Common myeloid progenitor, CD34-positive (primary cell): ENCODE measurements around the gene LRCH2.
"Not testable (repeated sequence)": the region's sequence is repeated elsewhere in the genome, so short reads cannot be mapped to it uniquely, and the experiment has no call there.

Experiments used
- CTCF ChIA-PET: fragments of 350-600 bp; sonication (Branson Sonifier 250); formaldehyde crosslinking; loops from one replicate; lab custom pipeline; 2021; ENCODE audit warnings: antibody characterized with exemption; lab: Charles Lee
- POLR2A ChIA-PET: fragments of 350-600 bp; sonication (Branson Sonifier 250); formaldehyde crosslinking; loops from one replicate; lab custom pipeline; 2021; ENCODE audit warnings: antibody characterized with exemption; lab: Charles Lee
- DNase-seq, 3 donors: peaks; one replicate each; pipeline versions ENCODE4 v3.0.0 to v3.0.0-alpha.2; 2013
- H3K27ac ChIP-seq, 2 experiments: 1 replicate in 1 of 2; 2 replicates in 1 of 2; pipeline ENCODE4 v1.7.0; 2013; ENCODE audit warnings: inconsistent platforms in 2 of 2, low read length in 2 of 2, mild to moderate bottlenecking in 2 of 2, low read depth in 1 of 2, moderate library complexity in 1 of 2; ENCODE audit not compliant: severe bottlenecking in 2 of 2, insufficient read depth in 1 of 2, poor library complexity in 1 of 2
- H3K27me3 ChIP-seq, 5 experiments: replicated peaks in 2 of 5; 1 replicate in 3 of 5; 2 replicates in 2 of 5; pipeline versions ENCODE4 v1.6.1 to v1.7.0; 2013; ENCODE audit warnings: low read length in 4 of 5, mild to moderate bottlenecking in 2 of 5, moderate library complexity in 2 of 5, inconsistent platforms in 1 of 5; ENCODE audit not compliant: insufficient read depth in 5 of 5, control insufficient read depth in 4 of 5
- H3K36me3 ChIP-seq, 4 experiments: 1 replicate in 2 of 4; 2 replicates in 2 of 4; pipeline versions ENCODE4 v1.6.1 to v1.7.0; 2013; ENCODE audit warnings: low read length in 3 of 4, control low read depth in 1 of 4, mild to moderate bottlenecking in 1 of 4; ENCODE audit not compliant: control insufficient read depth in 4 of 4, insufficient read depth in 4 of 4
- H3K4me1 ChIP-seq, 4 experiments: 1 replicate in 3 of 4; 2 replicates in 1 of 4; pipeline versions ENCODE4 v1.6.1 to v1.7.1; 2013; ENCODE audit warnings: low read length in 3 of 4, mild to moderate bottlenecking in 3 of 4, control low read depth in 1 of 4, inconsistent platforms in 1 of 4, moderate library complexity in 1 of 4; ENCODE audit not compliant: control insufficient read depth in 4 of 4, insufficient read depth in 4 of 4; ENCODE audit errors: control extremely low read depth in 1 of 4
- H3K4me3 ChIP-seq, 7 experiments: 1 replicate in 4 of 7; 2 replicates in 3 of 7; pipeline versions ENCODE4 v1.5.1 to v1.7.0; 2013; ENCODE audit warnings: mild to moderate bottlenecking in 7 of 7, low read length in 6 of 7, moderate library complexity in 6 of 7, inconsistent platforms in 2 of 7, low read depth in 2 of 7, control low read depth in 1 of 7; ENCODE audit not compliant: insufficient read depth in 4 of 7, control insufficient read depth in 1 of 7; ENCODE audit errors: extremely low read depth in 1 of 7
- H3K9me3 ChIP-seq, 5 experiments: 1 replicate in 4 of 5; 2 replicates in 1 of 5; pipeline versions ENCODE4 v1.6.1 to v1.7.1; 2013; ENCODE audit warnings: low read length in 4 of 5, mild to moderate bottlenecking in 2 of 5, inconsistent platforms in 1 of 5, low read depth in 1 of 5, moderate library complexity in 1 of 5; ENCODE audit not compliant: control insufficient read depth in 4 of 5, insufficient read depth in 2 of 5; ENCODE audit errors: control extremely low read depth in 1 of 5
- WGBS: methylation state at CpG from one replicate; pipeline ENCODE4 v1.1.5; 2013; ENCODE audit not compliant: insufficient coverage; 5-methylcytosine and 5-hydroxymethylcytosine counted together

LRCH2 gene

DNA sequence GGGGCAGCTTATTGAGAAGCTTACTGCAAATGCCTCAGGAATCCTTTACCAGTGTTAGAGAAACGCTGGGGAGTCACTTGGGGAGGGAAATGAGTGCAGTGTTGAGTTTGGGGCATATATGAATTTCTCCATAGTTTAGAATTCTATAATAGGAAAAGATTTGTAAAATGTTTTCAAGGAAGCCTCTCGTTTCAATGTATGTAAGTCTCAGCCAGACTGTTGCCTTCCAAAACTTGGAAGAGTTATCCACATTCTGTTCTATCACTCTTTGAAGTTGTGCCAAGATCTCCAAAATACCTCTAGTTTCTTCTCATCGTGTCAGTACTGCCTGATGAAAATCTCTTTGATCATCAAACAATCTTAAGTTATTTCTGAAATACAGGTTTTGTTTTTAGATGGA is 565 bp upstream of the LRCH2 start:
- Histone ChIP-seq H3K4me3 (peak overlapping the region in 6 of 7 experiments; percentile 41 to 82 (median 54)), H3K27ac (no peak overlapping the region), H3K4me1 (peaks cover 0 to 5% (median 0%) of the 10 kb centered on the region in 4 experiments), H3K9me3 (no peaks in the 10 kb centered on the region), H3K27me3 (peaks cover 0 to 27% (median 0%) of the 10 kb centered on the region in 5 experiments), H3K36me3 (no peaks in the 10 kb centered on the region)
- DNase-seq: no peak
- WGBS: 7% methylated on average over 2 of the region's 3 CpGs
- ChIA-PET CTCF (no interaction called here), POLR2A (no interaction called here)

DNA sequence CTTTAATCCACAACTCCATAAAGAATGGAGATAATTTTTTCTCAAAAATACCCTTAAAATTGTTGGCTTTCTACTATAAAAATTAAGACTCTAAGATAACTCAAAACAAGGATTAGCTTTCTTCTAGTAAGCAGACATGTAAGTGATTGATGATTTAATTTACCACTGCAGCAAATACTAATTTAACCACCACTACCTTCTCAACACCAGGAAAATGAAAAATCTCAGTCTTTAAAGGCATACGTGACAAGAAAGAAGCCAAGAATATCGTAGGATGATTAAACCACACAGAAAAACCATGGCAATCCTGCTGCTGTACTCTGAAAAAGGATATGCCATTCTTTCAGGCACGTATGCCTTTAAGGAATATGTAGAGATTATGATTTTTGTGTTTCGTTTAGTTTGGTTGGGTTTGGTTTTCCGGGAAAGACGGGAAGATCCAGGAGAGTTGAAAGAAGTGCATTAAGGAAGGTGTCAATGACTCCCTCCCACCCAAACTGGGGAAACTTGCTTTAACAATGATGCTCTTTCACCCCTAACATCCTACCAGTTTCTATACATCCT is 881 bp downstream of the LRCH2 start:
- peak in 1 of 3 donors; percentile 2 for DNase-seq
- H3K4me1 ChIP-seq: peaks cover 0 to 5% (median 0%) of the 10 kb centered on the region in 4 experiments
- ChIA-PET POLR2A (no interaction called here), CTCF (no interaction called here)
- no peak overlapping the region for H3K27ac ChIP-seq
- no peaks in the 10 kb centered on the region for H3K9me3 ChIP-seq
- peak overlapping the region in 6 of 7 experiments; percentile 41 to 82 (median 64) for H3K4me3 ChIP-seq
- WGBS: no CpG with 5 or more reads among the region's 6 CpGs
- H3K36me3 ChIP-seq: no peaks in the 10 kb centered on the region
- H3K27me3 ChIP-seq: peaks cover 0 to 27% (median 0%) of the 10 kb centered on the region in 5 experiments

DNA sequence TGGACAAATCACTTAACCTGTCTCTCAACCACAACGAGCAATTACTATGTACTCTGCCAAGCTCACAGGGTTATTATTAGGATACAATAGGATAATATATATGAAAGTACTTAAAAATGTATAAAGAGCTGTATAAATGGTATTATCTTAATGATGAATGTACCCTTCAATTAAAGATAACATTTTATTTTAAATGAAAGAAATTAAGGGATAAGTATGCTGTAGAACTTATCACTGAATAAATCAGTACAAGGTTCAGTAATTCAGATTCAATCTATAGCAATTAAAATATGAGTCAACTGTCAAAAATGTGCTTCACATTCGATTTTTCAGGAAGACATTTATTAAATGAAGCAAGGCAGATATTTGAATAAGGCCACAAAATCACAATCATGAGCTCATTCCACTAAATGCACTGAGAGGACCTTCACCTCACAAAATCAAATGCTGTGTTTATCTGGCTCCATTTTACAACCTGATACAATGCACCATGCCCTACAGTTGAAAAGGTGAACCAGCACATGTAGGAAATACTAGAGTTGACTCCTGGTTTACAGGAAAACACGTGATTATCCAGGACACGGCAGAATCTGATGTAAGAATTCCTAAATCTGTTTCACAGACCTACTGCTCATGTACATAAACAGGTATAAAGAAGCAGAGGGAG is 4.4 kb downstream of the LRCH2 start:
- no peaks in the 10 kb centered on the region for H3K9me3 ChIP-seq
- H3K36me3 ChIP-seq: no peaks in the 10 kb centered on the region
- POLR2A ChIA-PET: no interaction called here
- CTCF ChIA-PET: interaction anchor here (0.6 to 1.0 kb wide), 2 partner anchors 413 to 462 kb away, joined by 3 read pairs; no protein-coding TSS in a partner anchor
- no peak overlapping the region for H3K27ac ChIP-seq
- H3K27me3 ChIP-seq: peaks cover 0 to 27% (median 0%) of the 10 kb centered on the region in 5 experiments
- DNase-seq: no peak
- no peak overlapping the region for H3K4me3 ChIP-seq
- WGBS: 56% methylated on average over 2 of the region's 4 CpGs
- peaks cover 0 to 5% (median 0%) of the 10 kb centered on the region in 4 experiments for H3K4me1 ChIP-seq

DNA sequence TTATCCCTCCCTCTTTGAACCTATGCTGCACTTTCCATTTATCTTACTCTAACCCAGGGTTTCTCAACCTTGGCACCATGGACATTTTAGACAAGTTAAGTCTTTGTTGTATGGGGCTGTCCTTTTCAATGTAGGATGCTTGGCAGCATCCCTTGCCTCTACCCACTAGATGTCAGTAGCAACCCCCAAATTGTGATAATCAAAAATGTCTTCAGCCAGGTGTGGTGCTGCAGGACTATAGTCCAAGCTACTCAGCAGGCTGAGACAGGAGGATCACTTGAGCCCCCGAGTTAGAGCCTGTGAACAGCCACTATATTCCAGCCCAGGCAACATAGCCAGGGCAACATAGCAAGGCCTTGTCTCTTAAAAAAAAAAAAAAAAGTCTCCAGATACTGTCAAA is 7.0 kb downstream of the LRCH2 start:
- DNase-seq: peak; percentile 20 to 55 (median 49)
- CTCF ChIA-PET: interaction anchor here (1.2 to 1.6 kb wide), 2 partner anchors 11 to 415 kb away, joined by 3 to 5 read pairs; no protein-coding TSS in a partner anchor
- H3K27me3 ChIP-seq: peaks cover 0 to 9% (median 0%) of the 10 kb centered on the region in 5 experiments
- H3K36me3 ChIP-seq: no peaks in the 10 kb centered on the region
- no peak overlapping the region for H3K4me3 ChIP-seq
- POLR2A ChIA-PET: no interaction called here
- H3K9me3 ChIP-seq: no peaks in the 10 kb centered on the region
- 22% methylated on average over 1 of the region's 1 CpG for WGBS
- H3K4me1 ChIP-seq: no peaks in the 10 kb centered on the region
- no peak overlapping the region for H3K27ac ChIP-seq

DNA sequence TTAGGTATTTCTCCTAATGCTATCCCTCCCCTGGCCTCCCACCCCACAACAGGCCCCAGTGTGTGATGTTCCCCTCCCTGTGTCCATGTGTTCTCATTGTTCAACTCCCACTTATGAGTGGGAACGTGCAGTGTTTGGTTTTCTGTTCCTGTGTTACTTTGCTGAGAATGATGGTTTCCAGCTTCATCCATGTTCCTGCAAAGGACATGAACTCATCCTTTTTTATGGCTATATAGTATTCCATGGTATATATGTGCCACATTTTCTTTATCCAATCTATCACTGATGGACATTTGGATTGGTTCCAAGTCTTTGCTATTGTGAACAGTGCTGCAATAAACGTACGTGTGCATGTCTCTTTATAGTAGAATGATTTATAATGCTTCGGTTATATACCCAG is 16.6 kb downstream of the LRCH2 start:
- H3K4me3 ChIP-seq, H3K27ac ChIP-seq, POLR2A ChIA-PET, CTCF ChIA-PET, H3K27me3 ChIP-seq, H3K36me3 ChIP-seq, H3K9me3 ChIP-seq, DNase-seq, H3K4me1 ChIP-seq: not testable (repeated sequence)
- no CpG with 5 or more reads among the region's 4 CpGs for WGBS

DNA sequence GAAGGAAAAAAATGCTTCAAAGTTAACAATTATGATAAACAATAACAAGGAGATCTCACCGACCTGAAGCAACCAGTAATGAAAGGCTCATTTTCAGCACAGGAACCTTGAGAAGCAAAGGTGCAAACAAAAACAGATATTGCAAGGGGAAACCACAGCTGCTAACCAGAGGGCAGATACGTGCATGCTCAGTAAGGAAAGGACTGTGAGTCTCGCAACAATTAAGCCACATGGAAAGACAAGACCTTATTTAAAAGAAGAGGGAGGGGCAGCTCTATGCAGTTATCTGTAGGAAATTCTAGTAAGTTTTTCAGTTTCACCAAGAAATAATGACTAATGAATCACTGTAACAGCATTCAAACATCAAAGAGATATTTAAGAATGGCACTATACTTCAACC is 19.3 kb downstream of the LRCH2 start:
- no peaks in the 10 kb centered on the region for H3K9me3 ChIP-seq
- WGBS: 28% methylated on average over 2 of the region's 3 CpGs
- H3K4me1 ChIP-seq: no peaks in the 10 kb centered on the region
- peaks cover 0 to 3% (median 0%) of the 10 kb centered on the region in 5 experiments for H3K27me3 ChIP-seq
- H3K4me3 ChIP-seq: no peak overlapping the region
- peak in 1 of 3 donors; percentile 1 for DNase-seq
- no peaks in the 10 kb centered on the region for H3K36me3 ChIP-seq
- no peak overlapping the region for H3K27ac ChIP-seq
- ChIA-PET CTCF (no interaction called here), POLR2A (no interaction called here)

DNA sequence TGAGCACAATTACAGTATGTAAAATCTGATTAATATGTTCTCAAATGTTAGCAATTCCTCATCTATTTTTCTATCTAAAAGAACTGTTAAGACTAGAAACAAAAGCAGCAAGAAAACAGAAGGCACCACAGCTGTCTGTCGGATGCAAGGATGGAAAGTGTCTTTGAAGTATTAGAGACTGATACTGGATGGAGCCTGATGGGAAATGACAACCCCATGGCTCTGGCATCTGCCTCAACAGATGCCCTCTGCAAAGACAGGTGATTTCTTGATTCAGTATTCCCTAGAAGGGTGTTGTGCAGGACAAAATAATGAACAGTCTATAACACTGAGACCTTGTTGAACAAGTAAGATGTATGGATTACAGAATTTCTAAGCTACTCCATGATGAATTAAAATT is 19.7 kb downstream of the LRCH2 start:
- H3K27ac ChIP-seq: no peak overlapping the region
- no peak for DNase-seq
- POLR2A ChIA-PET: no interaction called here
- H3K27me3 ChIP-seq: no peaks in the 10 kb centered on the region
- WGBS: 80% methylated on average over 1 of the region's 1 CpG
- H3K4me3 ChIP-seq: no peak overlapping the region
- no peaks in the 10 kb centered on the region for H3K4me1 ChIP-seq
- CTCF ChIA-PET: no interaction called here
- H3K36me3 ChIP-seq: no peaks in the 10 kb centered on the region
- H3K9me3 ChIP-seq: no peaks in the 10 kb centered on the region
